ENCODE data around the gene CUBN.

Gene CUBN

GRCh38 chr10:16904639-16905061, 225.0 kb downstream of the CUBN start:
- peaks cover 6 to 31% (median 13%) of the 10 kb centered on the region in 4 experiments for H3K4me1 ChIP-seq (ENCODE audit: control extremely low read depth in 1 of 4, control insufficient read depth in 4 of 4, insufficient read depth in 4 of 4, low read length in 3 of 4)
- H3K36me3 ChIP-seq (ENCODE audit: control insufficient read depth in 4 of 4, insufficient read depth in 4 of 4, low read length in 3 of 4): no peaks in the 10 kb centered on the region
- H3K27ac ChIP-seq (ENCODE audit: insufficient read depth in 1 of 2, low read depth in 1 of 2, low read length in 2 of 2, poor library complexity in 1 of 2, severe bottlenecking in 2 of 2): no peak overlapping the region
- H3K9me3 ChIP-seq (ENCODE audit: control extremely low read depth in 1 of 5, control insufficient read depth in 4 of 5, insufficient read depth in 2 of 5, low read depth in 1 of 5, low read length in 4 of 5): peaks cover 0 to 7% (median 0%) of the 10 kb centered on the region in 5 experiments
- ChIA-PET POLR2A (no interaction called here), CTCF (interaction anchor here (0.9 to 1.6 kb wide), 5 partner anchors 11 to 352 kb away, joined by 3 to 5 read pairs (median 4); no protein-coding TSS in a partner anchor)
- H3K4me3 ChIP-seq (ENCODE audit: control insufficient read depth in 1 of 7, extremely low read depth in 1 of 7, insufficient read depth in 4 of 7, low read depth in 2 of 7, low read length in 6 of 7): peak overlapping the region in 1 of 7 experiments; percentile 10
- peak; percentile 50 to 82 (median 72) for DNase-seq
- 0% methylated on average over 2 of the region's 4 CpGs for WGBS (ENCODE audit: insufficient coverage)
- no peaks in the 10 kb centered on the region for H3K27me3 ChIP-seq (replicated peaks in 2 of 5; ENCODE audit: control insufficient read depth in 4 of 5, insufficient read depth in 5 of 5, low read length in 4 of 5)

DNA sequence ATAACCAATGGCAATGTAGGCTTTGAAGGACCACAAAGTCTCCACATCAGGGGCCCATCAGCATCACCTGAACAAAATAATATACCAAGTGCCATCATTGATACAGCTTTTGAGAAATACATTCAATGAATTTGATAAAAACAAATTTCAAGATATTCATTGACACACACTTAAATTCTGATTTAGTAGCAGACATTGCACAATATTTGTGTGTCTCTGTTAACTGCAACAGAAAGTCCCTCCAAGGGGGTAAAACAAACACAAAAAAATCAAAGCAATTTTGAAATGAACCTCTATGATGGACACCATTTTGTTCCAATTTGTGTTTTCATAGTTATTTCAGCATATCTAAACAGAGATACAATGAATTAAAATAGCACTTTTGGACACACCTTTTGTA, 225.6 kb downstream of the CUBN start:
- H3K4me1 ChIP-seq (ENCODE audit: control extremely low read depth in 1 of 4, control insufficient read depth in 4 of 4, insufficient read depth in 4 of 4, low read length in 3 of 4): peaks cover 6 to 28% (median 12%) of the 10 kb centered on the region in 4 experiments
- peak in 2 of 3 donors; percentile 14 to 30 for DNase-seq
- CTCF ChIA-PET: interaction anchor here (1.0 to 1.6 kb wide), 4 partner anchors 55 to 352 kb away, joined by 3 to 5 read pairs (median 4); no protein-coding TSS in a partner anchor
- H3K27me3 ChIP-seq (replicated peaks in 2 of 5; ENCODE audit: control insufficient read depth in 4 of 5, insufficient read depth in 5 of 5, low read length in 4 of 5): no peaks in the 10 kb centered on the region
- H3K27ac ChIP-seq (ENCODE audit: insufficient read depth in 1 of 2, low read depth in 1 of 2, low read length in 2 of 2, poor library complexity in 1 of 2, severe bottlenecking in 2 of 2): no peak overlapping the region
- POLR2A ChIA-PET: no interaction called here
- H3K4me3 ChIP-seq (ENCODE audit: control insufficient read depth in 1 of 7, extremely low read depth in 1 of 7, insufficient read depth in 4 of 7, low read depth in 2 of 7, low read length in 6 of 7): peak overlapping the region in 1 of 7 experiments; percentile 11
- H3K9me3 ChIP-seq (ENCODE audit: control extremely low read depth in 1 of 5, control insufficient read depth in 4 of 5, insufficient read depth in 2 of 5, low read depth in 1 of 5, low read length in 4 of 5): peaks cover 0 to 7% (median 0%) of the 10 kb centered on the region in 5 experiments
- no peaks in the 10 kb centered on the region for H3K36me3 ChIP-seq (ENCODE audit: control insufficient read depth in 4 of 4, insufficient read depth in 4 of 4, low read length in 3 of 4)

DNA sequence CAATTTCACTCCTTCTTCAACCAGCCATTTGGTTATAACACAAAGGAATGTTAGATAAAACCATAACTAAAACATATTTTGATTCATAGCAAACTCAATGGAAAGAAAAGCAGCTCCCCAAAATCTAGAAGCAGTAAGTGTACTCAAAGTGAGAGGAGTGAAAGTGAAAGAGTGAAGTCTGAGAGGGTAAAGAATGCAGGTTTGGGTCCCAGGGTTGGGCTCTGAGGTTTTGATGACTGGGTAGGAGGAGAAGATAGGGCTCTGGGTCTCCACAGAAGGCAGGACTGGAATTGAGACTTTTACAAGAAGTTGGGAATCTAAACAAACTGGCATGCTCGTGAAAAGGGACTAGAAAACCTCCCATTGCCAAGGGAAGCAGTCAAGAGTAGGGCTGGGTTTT, 227.0 kb downstream of the CUBN start:
- WGBS (ENCODE audit: insufficient coverage): 100% methylated on average over 1 of the region's 1 CpG

GRCh38 chr10:16901106-16901505, 228.5 kb downstream of the CUBN start:
- POLR2A ChIA-PET: no interaction called here
- no CpG with 5 or more reads among the region's 2 CpGs for WGBS (ENCODE audit: insufficient coverage)
- Histone ChIP-seq H3K9me3 (ENCODE audit: control extremely low read depth in 1 of 5, control insufficient read depth in 4 of 5, insufficient read depth in 2 of 5, low read depth in 1 of 5, low read length in 4 of 5) (peaks cover 0 to 14% (median 0%) of the 10 kb centered on the region in 5 experiments), H3K4me1 (ENCODE audit: control extremely low read depth in 1 of 4, control insufficient read depth in 4 of 4, insufficient read depth in 4 of 4, low read length in 3 of 4) (peaks cover 6 to 14% (median 9%) of the 10 kb centered on the region in 4 experiments), H3K27me3 (replicated peaks in 2 of 5; ENCODE audit: control insufficient read depth in 4 of 5, insufficient read depth in 5 of 5, low read length in 4 of 5) (no peaks in the 10 kb centered on the region), H3K4me3 (ENCODE audit: control insufficient read depth in 1 of 7, extremely low read depth in 1 of 7, insufficient read depth in 4 of 7, low read depth in 2 of 7, low read length in 6 of 7) (no peak overlapping the region), H3K36me3 (ENCODE audit: control insufficient read depth in 4 of 4, insufficient read depth in 4 of 4, low read length in 3 of 4) (no peaks in the 10 kb centered on the region), H3K27ac (ENCODE audit: insufficient read depth in 1 of 2, low read depth in 1 of 2, low read length in 2 of 2, poor library complexity in 1 of 2, severe bottlenecking in 2 of 2) (no peak overlapping the region)
- CTCF ChIA-PET: interaction anchor here (1.0 kb wide), 1 partner anchor 10 kb away, joined by 3 read pairs; no protein-coding TSS in a partner anchor
- no peak for DNase-seq

More for the DNA sequence above, 227.0 kb downstream of the CUBN start:
- peak in 1 of 3 donors; percentile 17 for DNase-seq
- Histone ChIP-seq H3K9me3 (ENCODE audit: control extremely low read depth in 1 of 5, control insufficient read depth in 4 of 5, insufficient read depth in 2 of 5, low read depth in 1 of 5, low read length in 4 of 5) (peaks cover 0 to 7% (median 0%) of the 10 kb centered on the region in 5 experiments), H3K4me1 (ENCODE audit: control extremely low read depth in 1 of 4, control insufficient read depth in 4 of 4, insufficient read depth in 4 of 4, low read length in 3 of 4) (peaks cover 6 to 25% (median 11%) of the 10 kb centered on the region in 4 experiments), H3K36me3 (ENCODE audit: control insufficient read depth in 4 of 4, insufficient read depth in 4 of 4, low read length in 3 of 4) (no peaks in the 10 kb centered on the region), H3K4me3 (ENCODE audit: control insufficient read depth in 1 of 7, extremely low read depth in 1 of 7, insufficient read depth in 4 of 7, low read depth in 2 of 7, low read length in 6 of 7) (no peak overlapping the region), H3K27me3 (replicated peaks in 2 of 5; ENCODE audit: control insufficient read depth in 4 of 5, insufficient read depth in 5 of 5, low read length in 4 of 5) (no peaks in the 10 kb centered on the region), H3K27ac (ENCODE audit: insufficient read depth in 1 of 2, low read depth in 1 of 2, low read length in 2 of 2, poor library complexity in 1 of 2, severe bottlenecking in 2 of 2) (no peak overlapping the region)
- CTCF ChIA-PET: no interaction called here
- POLR2A ChIA-PET: interaction anchor here (0.5 kb wide), 1 partner anchor 328 kb away, joined by 4 read pairs; no protein-coding TSS in a partner anchor

DNA sequence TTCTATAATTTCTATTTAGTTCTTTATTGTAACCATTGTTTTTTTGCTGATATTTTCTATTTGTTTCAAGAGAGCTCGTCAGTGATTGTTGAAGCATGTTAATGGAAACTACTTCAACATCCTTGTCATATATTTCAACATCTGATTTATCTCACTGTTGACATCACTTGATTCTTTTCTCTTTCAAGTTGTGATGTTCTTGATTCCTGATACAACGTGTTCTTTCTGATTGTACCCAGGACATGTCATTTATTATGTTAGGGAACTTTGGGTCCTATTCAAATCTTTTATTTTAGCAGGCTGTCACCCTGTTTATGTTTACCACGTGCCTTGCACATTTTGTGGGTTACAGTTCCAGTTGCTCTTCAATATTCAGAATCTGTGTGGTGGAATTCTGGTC, 232.6 kb downstream of the CUBN start:
- Histone ChIP-seq H3K4me1 (ENCODE audit: control extremely low read depth in 1 of 4, control insufficient read depth in 4 of 4, insufficient read depth in 4 of 4, low read length in 3 of 4) (no peaks in the 10 kb centered on the region), H3K9me3 (ENCODE audit: control extremely low read depth in 1 of 5, control insufficient read depth in 4 of 5, insufficient read depth in 2 of 5, low read depth in 1 of 5, low read length in 4 of 5) (peaks cover 0 to 9% (median 0%) of the 10 kb centered on the region in 5 experiments), H3K27me3 (replicated peaks in 2 of 5; ENCODE audit: control insufficient read depth in 4 of 5, insufficient read depth in 5 of 5, low read length in 4 of 5) (no peaks in the 10 kb centered on the region), H3K4me3 (ENCODE audit: control insufficient read depth in 1 of 7, extremely low read depth in 1 of 7, insufficient read depth in 4 of 7, low read depth in 2 of 7, low read length in 6 of 7) (no peak overlapping the region), H3K36me3 (ENCODE audit: control insufficient read depth in 4 of 4, insufficient read depth in 4 of 4, low read length in 3 of 4) (no peaks in the 10 kb centered on the region), H3K27ac (ENCODE audit: insufficient read depth in 1 of 2, low read depth in 1 of 2, low read length in 2 of 2, poor library complexity in 1 of 2, severe bottlenecking in 2 of 2) (no peak overlapping the region)
- 100% methylated on average over 2 of the region's 3 CpGs for WGBS (ENCODE audit: insufficient coverage)
- POLR2A ChIA-PET: no interaction called here
- CTCF ChIA-PET: no interaction called here
- no peak for DNase-seq

- no peak for DNase-seq
- Histone ChIP-seq H3K4me3 (ENCODE audit: control insufficient read depth in 1 of 7, extremely low read depth in 1 of 7, insufficient read depth in 4 of 7, low read depth in 2 of 7, low read length in 6 of 7) (no peak overlapping the region), H3K9me3 (ENCODE audit: control extremely low read depth in 1 of 5, control insufficient read depth in 4 of 5, insufficient read depth in 2 of 5, low read depth in 1 of 5, low read length in 4 of 5) (peaks cover 0 to 9% (median 0%) of the 10 kb centered on the region in 5 experiments), H3K36me3 (ENCODE audit: control insufficient read depth in 4 of 4, insufficient read depth in 4 of 4, low read length in 3 of 4) (no peaks in the 10 kb centered on the region), H3K4me1 (ENCODE audit: control extremely low read depth in 1 of 4, control insufficient read depth in 4 of 4, insufficient read depth in 4 of 4, low read length in 3 of 4) (peaks cover 4 to 9% (median 7%) of the 10 kb centered on the region in 4 experiments), H3K27ac (ENCODE audit: insufficient read depth in 1 of 2, low read depth in 1 of 2, low read length in 2 of 2, poor library complexity in 1 of 2, severe bottlenecking in 2 of 2) (no peak overlapping the region), H3K27me3 (replicated peaks in 2 of 5; ENCODE audit: control insufficient read depth in 4 of 5, insufficient read depth in 5 of 5, low read length in 4 of 5) (no peaks in the 10 kb centered on the region)
- POLR2A ChIA-PET: no interaction called here
- CTCF ChIA-PET: no interaction called here
- 90% methylated on average over 1 of the region's 1 CpG for WGBS (ENCODE audit: insufficient coverage)
Observed at GRCh38 chr10:16894821-16895220, 234.8 kb downstream of the CUBN start.

DNA sequence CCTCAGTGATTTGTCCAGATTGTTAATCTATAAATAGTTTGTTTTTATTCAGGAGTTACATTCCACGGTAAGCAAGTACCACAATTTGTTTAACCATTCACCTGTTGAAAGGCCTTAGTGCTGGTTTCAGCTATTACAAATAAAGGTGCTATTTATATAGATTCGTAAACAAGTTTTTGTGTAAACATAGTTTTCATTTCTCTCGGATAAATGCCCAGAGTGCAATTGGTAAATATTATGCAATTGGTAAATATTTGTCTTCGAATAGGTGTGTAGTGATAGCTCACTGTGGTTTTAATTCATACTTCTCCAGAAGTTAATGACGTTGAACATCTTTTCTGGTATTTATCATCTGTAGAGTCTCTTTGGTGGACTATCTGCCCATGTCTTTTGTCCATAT, 235.9 kb downstream of the CUBN start:
- H3K4me1 ChIP-seq (ENCODE audit: control extremely low read depth in 1 of 4, control insufficient read depth in 4 of 4, insufficient read depth in 4 of 4, low read length in 3 of 4): peaks cover 4 to 9% (median 7%) of the 10 kb centered on the region in 4 experiments
- no peaks in the 10 kb centered on the region for H3K27me3 ChIP-seq (replicated peaks in 2 of 5; ENCODE audit: control insufficient read depth in 4 of 5, insufficient read depth in 5 of 5, low read length in 4 of 5)
- DNase-seq: no peak
- no peak overlapping the region for H3K4me3 ChIP-seq (ENCODE audit: control insufficient read depth in 1 of 7, extremely low read depth in 1 of 7, insufficient read depth in 4 of 7, low read depth in 2 of 7, low read length in 6 of 7)
- H3K9me3 ChIP-seq (ENCODE audit: control extremely low read depth in 1 of 5, control insufficient read depth in 4 of 5, insufficient read depth in 2 of 5, low read depth in 1 of 5, low read length in 4 of 5): peaks cover 0 to 9% (median 0%) of the 10 kb centered on the region in 5 experiments
- H3K36me3 ChIP-seq (ENCODE audit: control insufficient read depth in 4 of 4, insufficient read depth in 4 of 4, low read length in 3 of 4): no peaks in the 10 kb centered on the region
- H3K27ac ChIP-seq (ENCODE audit: insufficient read depth in 1 of 2, low read depth in 1 of 2, low read length in 2 of 2, poor library complexity in 1 of 2, severe bottlenecking in 2 of 2): no peak overlapping the region
- ChIA-PET POLR2A (interaction anchor here (0.9 kb wide), 1 partner anchor 307 kb away, joined by 4 read pairs; no protein-coding TSS in a partner anchor), CTCF (no interaction called here)
- 100% methylated on average over 3 of the region's 5 CpGs for WGBS (ENCODE audit: insufficient coverage)

Data from common myeloid progenitor, CD34-positive (primary cell).